HG03139 (cell line): Measurements from ENCODE around the gene LMTK3.

Source experiments
- ATAC-seq: cut with Tn5 transposase; IDR thresholded peaks from one replicate; pipeline ENCODE4 v1.9.1; 2021; ENCODE audit not compliant: unreplicated experiment

Gene LMTK3

GRCh38 chr19:48473161-48473966, 38.3 kb downstream of the LMTK3 start:
- no peak for ATAC-seq

- no peak for ATAC-seq
These were observed 39.8 kb downstream of the LMTK3 start for GRCh38 chr19:48471836-48472235.

- ATAC-seq: no peak
These were observed 40.8 kb downstream of the LMTK3 start for GRCh38 chr19:48470856-48471255.

- ATAC-seq: no peak
These were observed 41.5 kb downstream of the LMTK3 start for GRCh38 chr19:48469934-48470680.

- ATAC-seq: peak; percentile 21
These were observed 42.2 kb downstream of the LMTK3 start, which contains the start of gene CYTH2 for GRCh38 chr19:48469289-48469881. Gene CYTH2, plus strand, starts transcription at chr19:48469369. Its CDS starts 139 bp downstream, at chr19:48469508.

GRCh38 chr19:48468772-48469288, 42.8 kb downstream of the LMTK3 start:
- ATAC-seq: peak; percentile 82

GRCh38 chr19:48466561-48467325, 44.9 kb downstream of the LMTK3 start:
- no peak for ATAC-seq

- no peak for ATAC-seq
These were observed 46.4 kb downstream of the LMTK3 start for GRCh38 chr19:48465215-48465614.

GRCh38 chr19:48461982-48462655, 49.5 kb downstream of the LMTK3 start:
- no peak for ATAC-seq

GRCh38 chr19:48461651-48461981, 50.0 kb downstream of the LMTK3 start:
- ATAC-seq: no peak

- ATAC-seq: no peak
These were observed 53.6 kb downstream of the LMTK3 start for GRCh38 chr19:48458016-48458415.

- no peak for ATAC-seq
These were observed 54.8 kb downstream of the LMTK3 start for GRCh38 chr19:48456864-48457263.

GRCh38 chr19:48455908-48456562, 55.6 kb downstream of the LMTK3 start:
- ATAC-seq: no peak

GRCh38 chr19:48455171-48455907, 56.3 kb downstream of the LMTK3 start, which contains the start of gene KCNJ14:
Gene KCNJ14, plus strand, starts transcription at chr19:48455574. Its CDS starts 6,151 bp downstream, at chr19:48461725.
- ATAC-seq: no peak

- ATAC-seq: no peak
These were observed 57.4 kb downstream of the LMTK3 start for GRCh38 chr19:48454150-48454730.

- no peak for ATAC-seq
These were observed 59.1 kb downstream of the LMTK3 start for GRCh38 chr19:48452289-48453190.

GRCh38 chr19:48451624-48452023, 60.0 kb downstream of the LMTK3 start:
- no peak for ATAC-seq

- ATAC-seq: no peak
These were observed 60.8 kb downstream of the LMTK3 start for GRCh38 chr19:48450863-48451262.
